PC-9 (cell line): ENCODE results near the gene HAP1. TPM values are rescaled to one million over a fixed set of nuclear protein-coding genes. Genes with fewer than 3 reads are reported as not detected.
A peak's percentile ranks its signal among the peaks of the same experiment; 100 is the strongest.

Experiments
- BruUV-seq: library from RNA; stranded (reverse); fragments of 400-500 nt; replicated peaks from 2 replicates; lab custom pipeline; 2021; lab: Mats Ljungman, UMichigan
- CTCF ChIA-PET: fragments of 300-600 bp; sonication (Branson Sonifier 250); formaldehyde crosslinking; loops from one replicate; lab custom pipeline; 2022; ENCODE audit warnings: antibody characterized with exemption; lab: Charles Lee
- POLR2A ChIA-PET: fragments of 300-600 bp; sonication (Branson Sonifier 250); formaldehyde crosslinking; loops from one replicate; lab custom pipeline; 2022; ENCODE audit warnings: antibody characterized with exemption; ENCODE audit not compliant: unreplicated experiment; lab: Charles Lee
- DNase-seq, 2 experiments: peaks; one replicate each; pipeline versions ENCODE4 v3.0.0 to v3.0.0-alpha.2; 2015 to 2022; ENCODE audit warnings: mixed read lengths in 1 of 2
- H2AFZ ChIP-seq: fragments of 200-600 bp; sonication (generic); 2 replicates; pipeline ENCODE4 v1.8.1; 2017; ENCODE audit warnings: antibody characterized with exemption
- H3F3A ChIP-seq: fragments of 200-600 bp; sonication (generic); 2 replicates; pipeline ENCODE4 v1.8.1; 2017; ENCODE audit warnings: antibody characterized with exemption, mild to moderate bottlenecking, low read depth; ENCODE audit not compliant: insufficient read depth
- H3K27ac ChIP-seq: fragments of 200-600 bp; sonication (generic); 2 replicates; pipeline ENCODE4 v1.6.1; 2016; ENCODE audit warnings: mixed run types
- H3K27me3 ChIP-seq: fragments of 200-600 bp; sonication (generic); 2 replicates; pipeline ENCODE4 v1.6.1; 2016; ENCODE audit warnings: low read depth, mixed run types; ENCODE audit not compliant: insufficient read depth
- H3K36me3 ChIP-seq: fragments of 200-600 bp; sonication (generic); 2 replicates; pipeline ENCODE4 v1.6.1; 2016; ENCODE audit warnings: low read depth, mixed run types
- H3K4me1 ChIP-seq: fragments of 200-600 bp; sonication (generic); replicated peaks from 2 replicates; pipeline ENCODE4 v1.6.1; 2016; ENCODE audit warnings: mixed run types; ENCODE audit not compliant: insufficient read depth
- H3K4me2 ChIP-seq: fragments of 200-600 bp; sonication (generic); 2 replicates; pipeline ENCODE4 v1.6.1; 2017; ENCODE audit warnings: mixed run types
- H3K4me3 ChIP-seq: fragments of 200-600 bp; sonication (generic); 2 replicates; pipeline ENCODE4 v1.6.1; 2016; ENCODE audit warnings: mixed run types
- H3K79me2 ChIP-seq: fragments of 200-600 bp; sonication (generic); 2 replicates; pipeline ENCODE4 v1.6.1; 2017; ENCODE audit warnings: low read depth, mixed run types
- H3K9me2 ChIP-seq: fragments of 200-600 bp; sonication (generic); 2 replicates; pipeline ENCODE4 v1.8.1; 2017; ENCODE audit warnings: mild to moderate bottlenecking; ENCODE audit not compliant: insufficient read depth
- H3K9me3 ChIP-seq: fragments of 200-600 bp; sonication (generic); 2 replicates; pipeline ENCODE4 v1.8.1; 2016; ENCODE audit warnings: low read depth; ENCODE audit not compliant: insufficient read depth
- H4K20me1 ChIP-seq: fragments of 200-600 bp; sonication (generic); 2 replicates; pipeline ENCODE4 v1.8.1; 2017; ENCODE audit not compliant: insufficient read depth
- CTCF ChIP-seq: fragments of 200-600 bp; sonication (generic); conservative IDR thresholded peaks from 2 replicates; pipeline ENCODE4 v1.6.1; 2017; ENCODE audit warnings: mixed run types, antibody characterized with exemption, mild to moderate bottlenecking, moderate library complexity
- EZH2 ChIP-seq: fragments of 200-600 bp; sonication (generic); IDR thresholded peaks from 2 replicates; pipeline ENCODE4 v1.8.0; 2017; ENCODE audit warnings: antibody characterized with exemption, low read depth
- intact Hi-C: fragments of 100-400 bp; cut with micrococcal nuclease; formaldehyde crosslinking; loops from one replicate; pipeline ENCODE4 v1.10.0; 2022; ENCODE audit not compliant: unreplicated experiment
- total RNA-seq: library from RNA; stranded (reverse); gene quantifications from 2 replicates; pipeline ENCODE4 v1.2.3, GENCODE V29; 2021

The HAP1 gene
- total RNA-seq, 1 experiment from 2014 or later: 1.1 TPM

GRCh38 chr17:41762391-41762790, 27.9 kb upstream of the HAP1 start:
- TSS peak; percentile 13 for BruUV-seq
- Histone ChIP-seq H3K27me3 (no peaks in the 10 kb centered on the region), H3K4me1 (no peaks in the 10 kb centered on the region), H3K4me2 (no peak overlapping the region), H4K20me1 (no peaks in the 10 kb centered on the region; the same call in 1 of the 2 replicates), H3F3A (peaks cover 10% of the 10 kb centered on the region; the same call in 1 of the 2 replicates), H3K9me3 (no peaks in the 10 kb centered on the region), H2AFZ (no peak overlapping the region), H3K36me3 (peaks cover 22% of the 10 kb centered on the region), H3K27ac (no peak overlapping the region), H3K79me2 (no peaks in the 10 kb centered on the region), H3K9me2 (no peaks in the 10 kb centered on the region), H3K4me3 (no peak overlapping the region)
- ChIA-PET CTCF (interaction anchor here (0.6 kb wide), 1 partner anchor 99 kb away, joined by 5 read pairs; no protein-coding TSS in a partner anchor), POLR2A (no interaction called here)
- no peak for DNase-seq
- intact Hi-C loops: no loop called here
- TF ChIP-seq CTCF (no peak), EZH2 (no peak)

- no peak for TF ChIP-seq EZH2
- no peak for TF ChIP-seq CTCF
- Histone ChIP-seq H3K27me3 (no peaks in the 10 kb centered on the region), H3K4me1 (no peaks in the 10 kb centered on the region), H3F3A (peaks cover 8% of the 10 kb centered on the region; the same call in 1 of the 2 replicates), H3K27ac (no peak overlapping the region), H3K9me2 (no peaks in the 10 kb centered on the region), H4K20me1 (peaks cover 3% of the 10 kb centered on the region; the same call in 1 of the 2 replicates), H2AFZ (no peak overlapping the region), H3K4me2 (no peak overlapping the region), H3K36me3 (peaks cover 25% of the 10 kb centered on the region), H3K79me2 (no peaks in the 10 kb centered on the region), H3K4me3 (no peak overlapping the region), H3K9me3 (no peaks in the 10 kb centered on the region)
- CTCF ChIA-PET: no interaction called here
- no peak for DNase-seq
- no TSS peak for BruUV-seq
- intact Hi-C loops: no loop called here
- POLR2A ChIA-PET: no interaction called here
Measured at GRCh38 chr17:41760878-41761277, 26.4 kb upstream of the HAP1 start.

GRCh38 chr17:41758601-41759000, 24.2 kb upstream of the HAP1 start:
- no peak overlapping the region for H3K4me2 ChIP-seq
- TF ChIP-seq EZH2: no peak
- ChIA-PET CTCF (interaction anchor here (0.6 to 0.7 kb wide), 2 partner anchors 19 to 365 kb away, joined by 3 to 5 read pairs; no protein-coding TSS in a partner anchor), POLR2A (no interaction called here)
- H3K36me3 ChIP-seq: peaks cover 24% of the 10 kb centered on the region
- DNase-seq: no peak
- no peaks in the 10 kb centered on the region for H3K79me2 ChIP-seq
- no peaks in the 10 kb centered on the region for H3K9me2 ChIP-seq
- H3K4me3 ChIP-seq: no peak overlapping the region
- no TSS peak for BruUV-seq
- H3F3A ChIP-seq: peaks cover 13% of the 10 kb centered on the region; the same call in 1 of the 2 replicates
- H3K9me3 ChIP-seq: no peaks in the 10 kb centered on the region
- peaks cover 3% of the 10 kb centered on the region; the same call in 1 of the 2 replicates for H4K20me1 ChIP-seq
- no peak overlapping the region for H3K27ac ChIP-seq
- no peaks in the 10 kb centered on the region for H3K4me1 ChIP-seq
- intact Hi-C loops: no loop called here
- no peak overlapping the region for H2AFZ ChIP-seq
- H3K27me3 ChIP-seq: no peaks in the 10 kb centered on the region

GRCh38 chr17:41754066-41754465, 19.6 kb upstream of the HAP1 start:
- DNase-seq: no peak
- POLR2A ChIA-PET: no interaction called here
- no peak overlapping the region for H3K27ac ChIP-seq
- no peaks in the 10 kb centered on the region for H3K9me3 ChIP-seq
- peaks cover 3% of the 10 kb centered on the region; the same call in 1 of the 2 replicates for H4K20me1 ChIP-seq
- H3K9me2 ChIP-seq: no peaks in the 10 kb centered on the region
- H3K79me2 ChIP-seq: no peaks in the 10 kb centered on the region
- CTCF ChIA-PET: no interaction called here
- H2AFZ ChIP-seq: no peak overlapping the region
- H3K4me1 ChIP-seq: no peaks in the 10 kb centered on the region
- intact Hi-C loops: no loop called here
- H3K27me3 ChIP-seq: no peaks in the 10 kb centered on the region
- TF ChIP-seq CTCF (no peak), EZH2 (no peak)
- H3K4me2 ChIP-seq: no peak overlapping the region
- no TSS peak for BruUV-seq
- H3K36me3 ChIP-seq: peaks cover 14% of the 10 kb centered on the region; the same call in 1 of the 2 replicates
- H3F3A ChIP-seq: peaks cover 36% of the 10 kb centered on the region
- no peak overlapping the region for H3K4me3 ChIP-seq
